Muscle layer of duodenum (tissue), 2 donors: ENCODE data around the gene ABCA2.
"Not testable (repeated sequence)": the region's sequence is repeated elsewhere in the genome, so short reads cannot be mapped to it uniquely, and the experiment has no call there.

Source experiments
- H3K27ac ChIP-seq: one replicate; pipeline ENCODE4 v1.7.0; 2013; ENCODE audit warnings: mild to moderate bottlenecking, low read length
- H3K27me3 ChIP-seq: one replicate; pipeline ENCODE4 v1.7.0; 2013; ENCODE audit warnings: low read depth, mild to moderate bottlenecking, control low read depth, low read length
- H3K36me3 ChIP-seq, 2 donors: one replicate each; pipeline ENCODE4 v1.7.0; 2013; ENCODE audit warnings: low read length in 2 of 2, control low read depth in 1 of 2, mild to moderate bottlenecking in 1 of 2; ENCODE audit not compliant: insufficient read depth in 2 of 2, control insufficient read depth in 1 of 2
- H3K4me1 ChIP-seq, 2 donors: one replicate each; pipeline ENCODE4 v1.7.0; 2013; ENCODE audit warnings: low read length in 2 of 2, mild to moderate bottlenecking in 2 of 2, control low read depth in 1 of 2, moderate library complexity in 1 of 2; ENCODE audit not compliant: insufficient read depth in 2 of 2, control insufficient read depth in 1 of 2
- H3K4me3 ChIP-seq, 2 donors: one replicate each; pipeline ENCODE4 v1.7.0; 2013; ENCODE audit warnings: low read length in 2 of 2, low read depth in 1 of 2, mild to moderate bottlenecking in 1 of 2
- H3K9me3 ChIP-seq, 2 donors: one replicate each; pipeline ENCODE4 v1.7.0; 2013; ENCODE audit warnings: low read length in 2 of 2, control low read depth in 1 of 2, mild to moderate bottlenecking in 1 of 2; ENCODE audit not compliant: control insufficient read depth in 1 of 2
- donor health status: healthy.

The ABCA2 gene

GRCh38 chr9:137040568-137040967 lies 12.5 kb upstream of the ABCA2 start:
- Histone ChIP-seq H3K27ac (no peak overlapping the region), H3K9me3 (no peaks in the 10 kb centered on the region), H3K36me3 (peaks cover 0 to 29% of the 10 kb centered on the region in 2 donors), H3K4me3 (no peak overlapping the region), H3K4me1 (peaks cover 4 to 23% of the 10 kb centered on the region in 2 donors), H3K27me3 (peaks cover 7% of the 10 kb centered on the region)

- Histone ChIP-seq H3K27ac (no peak overlapping the region), H3K36me3 (peaks cover 0 to 29% of the 10 kb centered on the region in 2 donors), H3K27me3 (peaks cover 3% of the 10 kb centered on the region), H3K4me1 (peaks cover under 1 to 26% of the 10 kb centered on the region in 2 donors), H3K9me3 (no peaks in the 10 kb centered on the region), H3K4me3 (no peak overlapping the region)
Measured at GRCh38 chr9:137039611-137040366, 11.8 kb upstream of the ABCA2 start.

- Histone ChIP-seq H3K36me3 (peaks cover 0 to 29% of the 10 kb centered on the region in 2 donors), H3K4me1 (peaks cover 0 to 20% of the 10 kb centered on the region in 2 donors), H3K9me3 (no peaks in the 10 kb centered on the region), H3K27ac (no peak overlapping the region), H3K4me3 (no peak overlapping the region), H3K27me3 (no peaks in the 10 kb centered on the region)
Measured at GRCh38 chr9:137038916-137039315, 10.9 kb upstream of the ABCA2 start.

GRCh38 chr9:137037483-137037882 lies 9.4 kb upstream of the ABCA2 start:
- Histone ChIP-seq H3K27me3 (no peaks in the 10 kb centered on the region), H3K9me3 (no peaks in the 10 kb centered on the region), H3K4me3 (no peak overlapping the region), H3K4me1 (peaks cover 0 to 12% of the 10 kb centered on the region in 2 donors), H3K36me3 (peaks cover 0 to 29% of the 10 kb centered on the region in 2 donors), H3K27ac (no peak overlapping the region)

GRCh38 chr9:137037035-137037434 lies 9.0 kb upstream of the ABCA2 start:
- H3K4me1 ChIP-seq = peaks cover 0 to 12% of the 10 kb centered on the region in 2 donors
- H3K27ac ChIP-seq = no peak overlapping the region
- H3K36me3 ChIP-seq = peaks cover 0 to 29% of the 10 kb centered on the region in 2 donors
- H3K9me3 ChIP-seq = no peaks in the 10 kb centered on the region
- H3K27me3 ChIP-seq = no peaks in the 10 kb centered on the region
- no peak overlapping the region for H3K4me3 ChIP-seq

- Histone ChIP-seq H3K4me3 (no peak overlapping the region), H3K36me3 (peaks cover 0 to 23% of the 10 kb centered on the region in 2 donors), H3K27me3 (no peaks in the 10 kb centered on the region), H3K9me3 (no peaks in the 10 kb centered on the region), H3K4me1 (peaks cover 0 to 12% of the 10 kb centered on the region in 2 donors), H3K27ac (no peak overlapping the region)
Measured at GRCh38 chr9:137035937-137036336, 7.9 kb upstream of the ABCA2 start.

GRCh38 chr9:137035507-137035834 lies 7.4 kb upstream of the ABCA2 start:
- H3K4me3 ChIP-seq = no peak overlapping the region
- no peaks in the 10 kb centered on the region for H3K27me3 ChIP-seq
- H3K9me3 ChIP-seq = no peaks in the 10 kb centered on the region
- no peak overlapping the region for H3K27ac ChIP-seq
- peaks cover 0 to 18% of the 10 kb centered on the region in 2 donors for H3K36me3 ChIP-seq
- peaks cover 0 to 12% of the 10 kb centered on the region in 2 donors for H3K4me1 ChIP-seq

GRCh38 chr9:137034709-137035506 lies 6.9 kb upstream of the ABCA2 start:
- Histone ChIP-seq H3K36me3 (peaks cover 0 to 14% of the 10 kb centered on the region in 2 donors), H3K27ac (no peak overlapping the region), H3K27me3 (no peaks in the 10 kb centered on the region), H3K4me1 (peaks cover 0 to 12% of the 10 kb centered on the region in 2 donors), H3K9me3 (no peaks in the 10 kb centered on the region), H3K4me3 (no peak overlapping the region)

GRCh38 chr9:137034039-137034708 lies 6.1 kb upstream of the ABCA2 start:
- Histone ChIP-seq H3K4me3 (peak overlapping the region in 1 of 2 donors; percentile 38), H3K9me3 (no peaks in the 10 kb centered on the region), H3K27me3 (no peaks in the 10 kb centered on the region), H3K4me1 (peaks cover 0 to 17% of the 10 kb centered on the region in 2 donors), H3K36me3 (peaks cover 0 to 6% of the 10 kb centered on the region in 2 donors), H3K27ac (no peak overlapping the region)

GRCh38 chr9:137033481-137033880 lies 5.4 kb upstream of the ABCA2 start:
- not testable (repeated sequence) for H3K27ac ChIP-seq, H3K36me3 ChIP-seq, H3K27me3 ChIP-seq, H3K9me3 ChIP-seq
- Histone ChIP-seq H3K4me3 (peak overlapping the region in 1 of 2 donors; percentile 38), H3K4me1 (peaks cover 0 to 24% of the 10 kb centered on the region in 2 donors)

- peaks cover 0 to 26% of the 10 kb centered on the region in 2 donors for H3K4me1 ChIP-seq
- H3K36me3 ChIP-seq = no peaks in the 10 kb centered on the region
- H3K27me3 ChIP-seq = no peaks in the 10 kb centered on the region
- H3K4me3 ChIP-seq = peak overlapping the region in 1 of 2 donors; percentile 38
- H3K27ac ChIP-seq = no peak overlapping the region
- H3K9me3 ChIP-seq = no peaks in the 10 kb centered on the region
Measured at GRCh38 chr9:137032858-137033257, 4.8 kb upstream of the ABCA2 start.
